ENCODE results near the gene CDC42SE2.
"Not testable (repeated sequence)": the region's sequence is repeated elsewhere in the genome, so short reads cannot be mapped to it uniquely, and the experiment has no call there.

CDC42SE2 gene

DNA sequence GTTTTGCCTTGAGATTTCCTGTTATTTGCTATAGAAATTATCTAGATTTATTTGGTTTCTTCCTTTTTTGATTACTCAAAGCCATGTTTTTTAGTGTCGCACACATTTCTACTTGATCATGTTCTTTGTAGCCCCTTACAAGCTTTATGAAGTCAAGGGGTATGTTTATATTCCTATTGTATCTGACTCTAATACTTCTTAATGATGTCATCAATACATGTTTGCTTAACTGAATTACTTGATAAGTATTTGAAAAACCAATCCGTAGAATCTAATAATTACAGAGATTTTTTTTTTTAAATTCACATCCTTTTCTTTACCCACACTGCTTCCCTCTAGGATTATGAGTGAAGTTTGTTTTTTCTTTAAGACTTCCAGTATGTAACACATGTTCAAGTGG, 53.0 kb downstream of the CDC42SE2 start:
- no peak for DNase-seq (ENCODE audit: low read depth in 1 of 2, low spot score in 1 of 2)

DNA sequence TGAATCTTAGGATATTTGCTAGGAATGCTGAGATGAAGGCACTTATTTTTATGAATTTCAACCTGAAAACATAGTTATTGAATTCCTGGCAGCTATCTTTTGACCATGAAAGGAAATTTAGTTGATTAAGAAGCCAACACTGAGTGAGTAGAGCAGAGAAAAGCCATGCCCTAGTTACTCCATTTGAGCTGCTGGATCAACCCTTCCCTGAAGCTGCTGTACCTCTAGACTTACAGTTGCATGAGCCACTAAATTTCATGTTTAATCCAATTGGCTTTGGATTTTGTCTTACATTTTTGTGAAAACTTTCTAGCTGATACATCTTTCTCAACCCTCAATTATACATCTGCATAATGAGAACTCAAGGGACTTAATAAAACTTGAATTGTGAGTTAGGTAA, 54.6 kb downstream of the CDC42SE2 start:
- no peak for DNase-seq (ENCODE audit: low read depth in 1 of 2, low spot score in 1 of 2)

GRCh38 chr5:131321066-131321465, 57.2 kb downstream of the CDC42SE2 start:
- no peak for DNase-seq (ENCODE audit: low read depth in 1 of 2, low spot score in 1 of 2)

DNA sequence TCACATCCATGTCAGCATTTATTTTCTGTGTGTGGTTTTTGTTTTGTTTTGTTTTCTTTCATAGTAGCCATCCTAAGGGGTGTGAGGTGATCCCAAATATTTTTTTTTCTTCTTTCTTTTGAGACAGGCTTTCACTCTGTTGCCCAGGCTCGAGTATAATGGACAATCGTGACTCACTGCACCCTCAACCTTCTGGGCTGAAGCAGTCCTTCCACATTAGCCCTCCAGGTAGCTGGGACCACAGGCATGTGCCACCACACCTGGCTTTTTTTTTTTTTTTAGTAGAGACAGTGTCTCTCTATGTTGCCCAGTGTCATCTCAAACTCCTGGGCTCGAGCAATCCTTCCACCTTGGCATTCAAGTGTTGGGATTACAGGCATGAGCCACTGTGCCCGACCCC, 59.1 kb downstream of the CDC42SE2 start:
- no peak for DNase-seq (ENCODE audit: low read depth in 1 of 2, low spot score in 1 of 2)

DNA sequence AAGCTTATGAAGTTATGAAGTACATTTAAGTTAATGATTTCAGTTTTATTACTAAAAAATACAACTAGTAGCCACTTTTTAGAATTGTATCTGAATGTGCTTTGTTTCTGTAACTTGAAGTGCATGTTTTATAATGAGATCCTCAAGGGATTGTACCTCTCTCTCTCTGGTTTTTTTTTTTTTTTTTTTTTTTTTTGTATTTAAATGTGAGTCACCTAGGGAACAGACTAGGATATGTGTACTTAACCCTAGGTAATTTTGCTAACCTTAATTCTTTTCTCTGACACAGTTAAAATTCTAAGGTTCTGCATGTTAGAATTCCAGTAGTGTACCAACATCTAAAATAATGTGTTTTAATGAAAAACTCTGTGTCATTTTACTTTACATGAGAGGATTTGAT, 59.5 kb downstream of the CDC42SE2 start:
- DNase-seq (ENCODE audit: low read depth in 1 of 2, low spot score in 1 of 2): no peak

DNA sequence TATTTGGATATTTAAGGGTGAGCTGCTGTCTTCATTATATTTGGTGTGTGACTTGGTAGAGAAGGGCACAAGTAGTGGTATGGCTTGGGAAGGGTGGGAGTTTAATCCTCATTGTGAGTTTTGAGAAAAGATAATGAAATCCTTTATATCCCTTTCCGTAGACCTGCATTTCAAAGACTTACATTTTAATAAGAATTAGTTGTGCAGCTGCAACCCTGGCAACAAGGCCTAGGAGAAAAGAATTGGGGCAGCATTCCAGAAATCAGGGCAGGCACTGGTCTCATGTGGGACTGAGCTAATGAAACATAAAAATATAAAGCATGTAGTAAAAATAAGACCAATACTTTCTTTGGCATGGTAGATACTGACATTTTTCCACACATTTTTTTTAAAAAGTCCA, 60.5 kb downstream of the CDC42SE2 start:
- DNase-seq (ENCODE audit: low read depth in 1 of 2, low spot score in 1 of 2): no peak

- DNase-seq (ENCODE audit: low read depth in 1 of 2, low spot score in 1 of 2): no peak
Measured at GRCh38 chr5:131328536-131329285, 64.9 kb downstream of the CDC42SE2 start.

- DNase-seq (ENCODE audit: low read depth in 1 of 2, low spot score in 1 of 2): no peak
Measured at GRCh38 chr5:131329286-131329560, 65.4 kb downstream of the CDC42SE2 start.

GRCh38 chr5:131330031-131330430, 66.2 kb downstream of the CDC42SE2 start:
- DNase-seq (ENCODE audit: low read depth in 1 of 2, low spot score in 1 of 2): no peak

GRCh38 chr5:131335756-131336155, 71.9 kb downstream of the CDC42SE2 start:
- DNase-seq (ENCODE audit: low read depth in 1 of 2, low spot score in 1 of 2): not testable (repeated sequence)

- DNase-seq (ENCODE audit: low read depth in 1 of 2, low spot score in 1 of 2): not testable (repeated sequence)
Measured at GRCh38 chr5:131336801-131337200, 72.9 kb downstream of the CDC42SE2 start.

DNA sequence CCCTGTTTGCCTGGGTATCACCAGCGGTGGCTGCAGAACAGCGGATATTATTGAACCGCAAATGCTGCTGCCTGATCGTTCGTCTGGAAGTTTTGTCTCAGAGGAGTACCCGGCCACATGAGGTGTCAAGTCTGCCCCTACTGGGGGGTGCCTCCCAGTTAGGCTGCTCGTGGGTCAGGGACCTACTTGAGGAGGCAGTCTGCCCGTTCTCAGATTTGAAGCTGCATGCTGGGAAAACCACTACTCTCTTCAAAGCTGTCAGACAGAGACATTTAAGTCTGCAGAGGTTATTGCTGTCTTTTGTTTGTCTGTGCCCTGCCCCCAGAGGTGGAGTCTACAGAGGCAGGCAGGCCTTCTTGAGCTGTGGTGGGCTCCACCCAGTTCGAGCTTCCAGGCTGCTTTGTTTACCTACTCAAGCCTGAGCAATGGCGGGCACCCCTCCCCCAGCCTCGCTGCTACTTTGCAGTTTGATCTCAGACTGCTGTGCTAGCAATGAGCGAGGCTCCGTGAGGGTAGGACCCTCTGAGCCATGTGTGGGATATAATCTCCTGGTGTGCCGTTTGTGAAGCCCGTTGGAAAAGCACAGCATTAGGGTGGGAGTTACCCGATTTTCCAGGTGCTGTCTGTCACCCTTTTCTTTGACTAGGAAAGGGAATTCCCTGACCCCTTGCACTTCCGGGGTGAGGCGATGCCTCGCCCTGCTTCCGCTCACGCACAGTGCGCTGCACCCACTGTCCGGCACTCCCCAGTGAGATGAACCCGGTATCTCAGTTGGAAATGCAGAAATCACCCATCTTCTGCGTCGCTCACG, 73.6 kb downstream of the CDC42SE2 start:
- DNase-seq (ENCODE audit: low read depth in 1 of 2, low spot score in 1 of 2): not testable (repeated sequence)

DNA sequence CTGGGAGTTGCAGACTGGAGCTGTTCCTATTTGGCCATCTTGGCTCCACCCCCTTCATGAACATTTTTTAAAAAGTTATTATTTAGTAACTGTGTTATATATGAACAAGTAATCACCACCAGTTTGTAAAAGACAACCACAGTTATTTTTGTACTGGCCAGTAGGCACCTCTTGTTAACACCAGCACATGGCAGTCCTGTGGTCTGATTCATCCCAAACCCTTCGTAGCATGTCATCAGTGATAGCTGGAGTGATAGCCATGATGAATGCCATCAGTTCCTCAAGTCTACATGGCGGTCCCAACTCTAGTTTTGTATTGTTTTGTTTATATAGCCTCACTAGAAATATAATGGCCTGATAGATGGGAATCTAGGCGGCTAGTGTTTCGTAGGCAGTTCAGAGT, 74.2 kb downstream of the CDC42SE2 start:
- DNase-seq (ENCODE audit: low read depth in 1 of 2, low spot score in 1 of 2): no peak

- DNase-seq (ENCODE audit: low read depth in 1 of 2, low spot score in 1 of 2): not testable (repeated sequence)
Measured at GRCh38 chr5:131344288-131344687, 80.4 kb downstream of the CDC42SE2 start.

GRCh38 chr5:131346204-131346603, 82.4 kb downstream of the CDC42SE2 start:
- not testable (repeated sequence) for DNase-seq (ENCODE audit: low read depth in 1 of 2, low spot score in 1 of 2)

DNA sequence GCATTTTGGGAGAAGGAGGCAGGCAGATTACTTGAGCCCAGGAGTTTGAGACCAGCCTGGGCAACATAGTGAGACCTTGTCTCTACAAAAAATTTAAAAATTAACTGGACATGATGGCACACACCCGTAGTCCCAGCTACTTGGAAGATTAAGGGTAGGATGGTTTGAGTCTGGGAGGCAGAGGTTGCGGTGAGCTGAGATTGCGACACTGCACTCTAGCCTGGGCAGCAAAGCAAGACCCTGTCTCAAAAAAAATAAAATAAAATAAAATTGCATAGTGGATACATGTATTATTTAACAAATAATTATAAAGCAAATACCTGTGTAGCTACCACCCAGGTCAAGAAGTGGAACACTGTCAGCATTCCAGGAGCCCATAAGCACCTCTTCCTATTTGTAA, 90.1 kb downstream of the CDC42SE2 start:
- DNase-seq (ENCODE audit: low read depth in 1 of 2, low spot score in 1 of 2): no peak

DNA sequence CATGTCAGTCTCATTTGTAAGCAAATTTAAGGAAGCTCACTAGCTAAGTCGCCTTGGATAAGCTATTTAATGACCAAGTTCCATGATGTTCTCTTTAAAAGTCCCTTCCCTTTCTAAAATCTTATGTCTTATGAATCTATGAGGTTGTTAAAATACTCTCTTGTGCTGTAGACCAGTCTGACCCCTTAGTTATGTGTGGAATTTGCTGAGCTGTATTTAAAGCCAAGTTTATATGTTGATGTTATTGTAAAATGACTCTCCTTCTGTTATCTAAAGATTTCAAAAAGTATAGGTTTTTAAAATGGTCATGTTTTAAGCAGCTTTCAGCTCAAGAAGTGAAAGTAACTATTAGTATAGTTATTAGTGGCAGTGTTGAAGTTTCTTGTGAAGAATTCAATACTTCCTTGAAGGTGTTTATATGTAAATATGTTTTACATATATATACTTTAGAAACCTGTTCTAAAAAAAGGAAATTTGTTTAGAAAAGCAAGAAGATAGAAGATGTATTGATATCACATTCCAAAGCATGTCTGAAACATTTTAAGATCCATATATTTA, 92.2 kb downstream of the CDC42SE2 start:
- DNase-seq (ENCODE audit: low read depth in 1 of 2, low spot score in 1 of 2): no peak

DNA sequence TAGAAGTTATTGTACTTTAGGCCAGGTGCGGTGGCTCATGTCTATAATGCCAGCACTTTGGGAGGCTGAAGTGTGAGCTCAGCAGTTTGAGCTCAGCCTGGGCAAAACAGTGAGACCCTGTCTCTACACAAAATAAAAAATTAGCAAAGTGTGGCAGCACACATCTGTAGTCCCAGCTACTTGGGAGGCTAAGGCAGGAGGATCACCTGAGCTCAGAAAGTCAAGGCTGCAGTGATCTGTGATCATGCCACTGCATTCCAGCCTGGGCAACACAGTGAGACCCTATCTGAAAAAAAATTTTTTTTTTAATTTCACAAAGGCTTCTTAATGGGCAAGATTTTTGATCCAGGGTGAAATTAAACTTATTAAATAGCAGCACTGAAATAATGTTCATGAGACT, 92.8 kb downstream of the CDC42SE2 start:
- no peak for DNase-seq (ENCODE audit: low read depth in 1 of 2, low spot score in 1 of 2)

DNA sequence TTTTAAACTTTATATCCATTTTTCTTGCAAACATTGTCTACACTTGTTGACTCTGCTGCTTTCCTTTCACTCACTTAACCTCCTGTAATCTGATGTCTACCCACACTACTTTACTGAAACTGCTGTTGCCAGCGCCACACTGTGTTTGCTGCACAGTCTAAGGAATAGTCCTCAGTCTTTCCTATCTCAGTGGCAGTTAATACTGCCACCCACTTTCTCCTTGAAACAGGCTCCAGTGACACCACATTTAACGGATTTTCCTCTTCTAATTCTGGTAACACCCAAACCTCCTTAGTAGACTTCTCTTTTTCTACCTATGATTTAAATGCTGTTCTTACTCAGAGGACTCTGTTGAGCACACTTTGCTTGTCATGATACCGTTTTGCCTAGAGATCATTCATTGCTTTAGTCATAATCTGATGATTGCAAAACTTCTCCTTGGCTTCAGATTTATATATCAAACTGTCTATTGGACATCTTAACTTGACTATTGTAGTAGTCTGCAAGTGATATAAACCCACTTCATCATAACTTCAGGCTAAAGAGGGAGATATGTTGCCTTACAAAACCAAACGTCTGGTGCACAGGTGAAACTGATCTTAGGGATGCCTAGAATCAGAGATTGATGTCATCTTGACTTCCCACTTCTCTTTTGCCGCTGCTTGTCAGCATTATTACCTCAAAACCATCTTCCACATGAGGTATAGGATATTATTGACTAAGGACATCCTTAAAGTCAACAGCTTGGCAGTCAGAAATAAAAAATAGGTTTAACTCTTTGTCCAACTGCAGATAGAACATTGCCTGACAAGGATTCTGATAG, 94.1 kb downstream of the CDC42SE2 start:
- no peak for DNase-seq (ENCODE audit: low read depth in 1 of 2, low spot score in 1 of 2)

- DNase-seq (ENCODE audit: low read depth in 1 of 2, low spot score in 1 of 2): no peak
Measured at GRCh38 chr5:131361677-131362315, 97.9 kb downstream of the CDC42SE2 start.
